ENCODE measurements around the gene SOAT2.
"Not testable (repeated sequence)": the region's sequence is repeated elsewhere in the genome, so short reads cannot be mapped to it uniquely, and the experiment has no call there.

The SOAT2 gene

DNA sequence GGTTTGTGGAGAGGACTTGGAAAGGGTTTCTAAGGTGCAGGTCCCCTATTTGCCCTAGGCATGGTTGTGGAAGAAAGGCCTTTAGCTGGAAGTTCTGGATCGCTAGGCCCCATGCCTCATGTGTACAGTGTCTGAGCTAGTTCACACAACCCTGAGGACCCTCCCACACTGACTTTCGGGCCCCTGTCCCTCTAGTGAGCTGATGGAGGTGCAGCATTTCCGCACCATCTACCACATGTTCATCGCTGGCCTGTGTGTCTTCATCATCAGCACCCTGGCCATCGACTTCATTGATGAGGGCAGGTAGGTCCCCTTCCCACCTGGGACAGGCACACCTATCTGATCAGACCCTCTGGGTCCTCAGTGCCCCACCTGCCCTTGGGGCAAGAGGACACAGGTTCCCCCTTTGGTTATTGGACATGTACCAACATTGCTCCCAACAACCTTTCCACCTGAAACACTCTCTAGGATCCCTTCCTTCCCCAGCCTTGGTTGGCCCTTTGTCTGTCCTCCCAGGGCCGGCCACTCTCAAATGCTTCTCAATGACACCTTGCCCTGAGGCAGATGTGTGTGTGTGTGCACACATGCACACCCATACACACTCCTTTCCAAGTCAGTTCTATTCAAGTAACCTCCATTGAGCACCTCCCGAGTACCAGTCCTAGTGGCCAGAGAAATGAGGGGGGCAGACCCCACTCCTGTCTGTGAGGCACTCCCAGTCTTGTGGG lies 2.6 kb downstream of the SOAT2 start:
- no peak for DNase-seq

- no peak for DNase-seq
These were observed 3.8 kb downstream of the SOAT2 start for GRCh38 chr12:53107122-53107521.

GRCh38 chr12:53112431-53112830 lies 9.1 kb downstream of the SOAT2 start:
- not testable (repeated sequence) for DNase-seq

GRCh38 chr12:53113136-53113705 lies 9.9 kb downstream of the SOAT2 start:
- no peak for DNase-seq

DNA sequence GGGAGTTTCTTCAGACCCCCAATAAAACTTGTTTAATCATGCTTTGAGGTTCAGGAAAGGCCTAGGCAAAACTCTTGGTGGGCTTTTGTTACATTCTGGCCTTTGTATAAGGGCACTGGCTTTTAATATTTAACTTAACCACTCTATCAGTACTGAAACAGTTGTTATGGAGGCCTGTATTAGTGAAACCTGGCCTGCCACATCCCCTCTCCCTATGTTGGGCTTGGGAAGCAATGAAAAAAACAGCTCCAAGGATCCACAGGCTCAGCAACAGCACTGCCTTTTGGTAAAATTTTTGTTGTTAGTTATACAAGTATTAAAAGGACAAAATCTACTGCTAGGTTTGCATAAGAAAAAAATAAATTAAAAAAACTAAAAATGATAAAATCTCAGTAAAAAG lies 10.7 kb downstream of the SOAT2 start:
- no peak for DNase-seq

DNA sequence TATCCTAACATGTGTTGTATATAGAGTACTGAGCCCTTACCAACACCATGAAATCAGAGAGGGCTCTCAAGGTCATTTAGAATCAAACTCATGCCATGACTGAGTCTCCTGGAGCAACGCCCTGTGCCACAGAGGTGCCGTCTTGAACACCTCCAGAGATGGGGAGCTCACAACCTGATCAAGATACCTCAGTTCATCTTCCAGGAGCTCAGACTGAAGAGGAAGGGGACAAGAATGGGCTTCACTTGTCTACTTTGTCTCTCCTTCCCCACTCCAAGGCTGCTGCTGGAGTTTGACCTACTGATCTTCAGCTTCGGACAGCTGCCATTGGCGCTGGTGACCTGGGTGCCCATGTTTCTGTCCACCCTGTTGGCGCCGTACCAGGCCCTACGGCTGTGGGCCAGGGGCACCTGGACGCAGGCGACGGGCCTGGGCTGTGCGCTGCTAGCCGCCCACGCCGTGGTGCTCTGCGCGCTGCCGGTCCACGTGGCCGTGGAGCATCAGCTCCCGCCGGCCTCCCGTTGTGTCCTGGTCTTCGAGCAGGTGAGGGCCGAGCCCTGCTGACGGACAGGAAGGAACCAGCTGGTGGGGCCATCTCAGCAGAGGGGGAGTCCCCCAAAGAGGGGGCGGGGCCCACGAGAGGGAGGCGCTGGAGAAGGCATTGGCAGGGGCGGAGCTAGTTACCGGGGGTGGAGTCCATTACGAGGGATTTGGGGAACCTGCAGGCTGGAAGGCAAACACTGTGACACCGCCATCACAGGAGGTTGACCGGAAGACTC lies 12.0 kb downstream of the SOAT2 start:
- no peak for DNase-seq

DNA sequence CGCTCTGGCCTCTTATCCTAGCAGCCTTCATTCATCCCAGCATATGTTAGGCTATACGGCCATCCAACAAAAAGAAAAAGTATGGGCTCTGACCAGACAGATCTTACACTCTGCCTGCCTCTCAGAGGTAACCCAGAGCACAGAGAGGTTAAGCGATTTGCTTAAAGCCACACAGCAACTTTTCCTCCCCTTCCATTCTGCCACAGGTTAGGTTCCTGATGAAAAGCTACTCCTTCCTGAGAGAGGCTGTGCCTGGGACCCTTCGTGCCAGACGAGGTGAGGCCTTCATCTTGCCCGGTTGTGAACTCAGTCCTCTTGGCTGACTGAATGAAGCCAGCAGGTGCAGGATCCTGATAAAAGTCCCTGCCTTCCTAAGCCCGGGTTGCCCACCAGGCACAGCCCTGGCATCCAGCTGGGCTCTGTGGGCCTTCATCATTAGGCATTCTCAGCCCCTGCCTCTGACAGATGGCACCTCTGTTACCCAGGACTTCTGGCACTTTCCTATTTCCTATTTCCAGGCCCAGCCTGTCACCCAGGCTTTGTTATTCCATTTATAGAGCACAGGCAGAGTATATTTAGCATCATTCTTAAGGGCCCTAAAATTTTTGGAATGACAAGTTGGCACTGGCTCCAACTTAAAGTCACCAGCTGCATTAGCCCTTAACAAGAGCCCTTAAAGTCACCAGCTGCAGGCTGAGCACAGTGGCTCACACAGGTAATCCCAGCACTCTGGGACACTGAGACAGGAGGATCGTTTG lies 12.8 kb downstream of the SOAT2 start:
- DNase-seq, result no peak

DNA sequence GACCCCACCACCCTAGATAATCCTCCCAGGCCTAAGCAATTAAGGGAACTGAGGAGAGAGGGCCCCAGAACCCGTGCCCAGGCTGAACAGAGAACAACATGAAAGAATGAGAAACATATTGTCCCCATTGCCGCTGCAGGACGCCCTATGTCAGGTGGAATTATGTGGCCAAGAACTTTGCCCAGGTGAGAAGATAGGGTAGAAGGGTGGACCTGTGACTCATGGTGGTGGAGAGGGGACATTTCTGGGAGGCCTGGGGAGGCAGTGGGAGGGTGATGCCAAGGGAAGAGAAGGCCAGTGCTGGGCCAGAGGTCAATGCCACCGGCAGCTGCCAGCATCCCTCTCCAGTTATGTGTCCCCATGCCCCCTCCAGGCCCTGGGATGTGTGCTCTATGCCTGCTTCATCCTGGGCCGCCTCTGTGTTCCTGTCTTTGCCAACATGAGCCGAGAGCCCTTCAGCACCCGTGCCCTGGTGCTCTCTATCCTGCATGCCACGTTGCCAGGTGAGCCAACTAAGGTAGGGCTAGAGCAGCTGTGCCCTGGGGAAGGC lies 15.5 kb downstream of the SOAT2 start:
- no peak for DNase-seq

GRCh38 chr12:53120685-53121525 lies 17.6 kb downstream of the SOAT2 start:
- DNase-seq, result no peak

DNA sequence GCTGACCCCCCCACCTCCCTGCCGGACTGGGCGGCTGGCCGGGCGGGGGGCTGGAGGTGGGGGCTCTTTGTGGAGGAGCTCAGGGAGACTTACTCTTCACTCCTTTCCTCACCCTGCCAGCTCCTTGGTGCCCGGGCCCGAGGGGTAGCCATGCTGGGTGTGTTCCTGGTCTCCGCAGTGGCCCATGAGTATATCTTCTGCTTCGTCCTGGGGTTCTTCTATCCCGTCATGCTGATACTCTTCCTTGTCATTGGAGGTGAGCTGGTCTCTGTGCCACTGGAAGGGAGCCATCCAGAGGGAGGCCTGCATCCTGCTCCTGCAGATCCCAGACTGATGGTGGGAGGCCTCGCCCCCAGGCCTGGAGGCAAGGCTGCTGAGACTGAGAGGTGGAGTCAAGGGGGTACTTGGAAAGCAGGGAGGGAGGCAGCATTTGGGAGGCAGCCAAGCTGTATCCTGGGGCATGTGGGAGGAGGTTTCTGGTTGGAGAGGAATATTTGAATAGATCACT lies 19.7 kb downstream of the SOAT2 start:
- no peak for DNase-seq

GRCh38 chr12:53123578-53124351 lies 20.5 kb downstream of the SOAT2 start:
- DNase-seq, result no peak

DNA sequence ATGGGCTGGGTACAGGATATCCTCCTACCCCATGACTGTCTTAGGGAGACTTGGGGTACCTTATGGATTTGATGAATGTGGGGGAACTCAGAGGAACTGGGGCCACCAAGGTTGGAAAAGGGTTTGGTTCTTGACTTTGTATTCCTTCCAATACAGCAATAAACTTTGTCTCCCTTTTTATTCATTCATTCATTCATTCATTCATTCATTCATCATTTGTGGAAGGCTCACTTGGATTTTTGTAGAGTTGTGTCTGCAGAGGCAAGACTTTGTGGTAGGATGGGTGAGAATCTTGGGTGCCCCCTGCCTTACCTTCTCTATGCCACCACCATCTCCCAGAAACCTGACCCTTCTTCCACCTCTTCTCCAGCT lies 21.1 kb downstream of the SOAT2 start:
- no peak for DNase-seq

- DNase-seq, result no peak
These were observed 23.9 kb downstream of the SOAT2 start for GRCh38 chr12:53127169-53127568.

- no peak for DNase-seq
These were observed 25.7 kb downstream of the SOAT2 start for GRCh38 chr12:53128780-53129569.

DNA sequence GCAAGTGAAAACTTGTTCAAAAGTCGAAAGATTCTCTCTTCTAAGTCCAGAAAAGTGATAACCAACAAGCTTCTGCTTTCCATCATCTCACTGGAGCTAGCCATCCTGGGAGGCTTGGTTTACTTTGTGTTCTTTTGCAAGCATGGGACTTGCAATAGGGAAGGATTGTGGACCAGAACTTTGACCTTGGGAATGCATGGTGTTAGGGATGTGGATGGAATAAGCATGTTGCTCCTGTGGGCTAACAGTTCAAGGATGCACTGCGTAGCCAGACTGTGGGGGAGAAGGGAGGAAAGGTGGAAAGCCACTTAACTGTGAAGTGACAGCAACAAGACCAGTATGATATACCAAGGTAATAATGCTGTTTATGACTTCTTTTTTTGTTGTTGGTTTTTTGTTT lies 28.6 kb downstream of the SOAT2 start:
- DNase-seq, result no peak

- DNase-seq, result no peak
These were observed 30.4 kb downstream of the SOAT2 start for GRCh38 chr12:53133722-53134121.

- DNase-seq, result no peak
These were observed 40.1 kb downstream of the SOAT2 start for GRCh38 chr12:53143355-53143754.

- DNase-seq, result no peak
These were observed 42.3 kb downstream of the SOAT2 start for GRCh38 chr12:53145383-53146260.

GRCh38 chr12:53147181-53147580 lies 43.9 kb downstream of the SOAT2 start:
- no peak for DNase-seq

Data from activated CD8-positive, alpha-beta memory T cell treated with anti-CD3 and anti-CD28 coated beads, Interleukin-2, amount 50 U/mL, for 48 hours (primary cell).